HEK293T (cell line): ENCODE measurements around the gene MEX3C.

Experiments
- CTCF ChIA-PET: fragments of 350-600 bp; formaldehyde crosslinking; extraction: SDS; loops from one replicate; lab custom pipeline; 2021; ENCODE audit warnings: antibody characterized with exemption, inconsistent platforms; lab: Yijun Ruan, JAX
- POLR2A ChIA-PET: fragments of 350-600 bp; formaldehyde crosslinking; extraction: SDS; loops from one replicate; lab custom pipeline; 2020; ENCODE audit warnings: antibody characterized with exemption, inconsistent platforms; lab: Yijun Ruan, JAX
- DNase-seq: peaks from one replicate; pipeline ENCODE4 v3.0.0; 2012; ENCODE audit warnings: mixed read lengths; ENCODE audit errors: extremely low spot score
- ARNT ChIP-seq: fragments of 450-650 bp; IDR thresholded peaks from 2 replicates; pipeline ENCODE4 v1.6.1; 2017; ENCODE audit warnings: mild to moderate bottlenecking
- BHLHE40 ChIP-seq: fragments of 450-650 bp; IDR thresholded peaks from 2 replicates; pipeline ENCODE4 v1.6.1; 2016; ENCODE audit warnings: mild to moderate bottlenecking, moderate library complexity, borderline replicate concordance
- CTBP1 ChIP-seq: fragments of 450-650 bp; IDR thresholded peaks from 2 replicates; pipeline ENCODE4 v1.6.1; 2016; ENCODE audit warnings: borderline replicate concordance
- ELF4 ChIP-seq: fragments of 450-650 bp; IDR thresholded peaks from 2 replicates; pipeline ENCODE4 v1.6.1; 2017; ENCODE audit warnings: antibody characterized with exemption
- FOXA1 ChIP-seq: fragments of 450-650 bp; IDR thresholded peaks from 2 replicates; pipeline ENCODE4 v1.6.1; 2016; ENCODE audit warnings: mild to moderate bottlenecking
- FOXK2 ChIP-seq: fragments of 450-650 bp; IDR thresholded peaks from 2 replicates; pipeline ENCODE4 v1.6.1; 2016; ENCODE audit warnings: mild to moderate bottlenecking
- FOXM1 ChIP-seq: fragments of 450-650 bp; IDR thresholded peaks from 2 replicates; pipeline ENCODE4 v1.6.1; 2017; ENCODE audit warnings: mild to moderate bottlenecking, borderline replicate concordance
- HDGF ChIP-seq: fragments of 450-650 bp; IDR thresholded peaks from 2 replicates; pipeline ENCODE4 v1.6.1; 2017; ENCODE audit warnings: antibody characterized with exemption, borderline replicate concordance
- L3MBTL2 ChIP-seq: fragments of 450-650 bp; conservative IDR thresholded peaks from 2 replicates; pipeline ENCODE4 v1.6.1; 2016; ENCODE audit warnings: mild to moderate bottlenecking
- LEF1 ChIP-seq: fragments of 450-650 bp; IDR thresholded peaks from 2 replicates; pipeline ENCODE4 v1.6.1; 2017; ENCODE audit warnings: mild to moderate bottlenecking, borderline replicate concordance
- NFRKB ChIP-seq: fragments of 450-650 bp; IDR thresholded peaks from 2 replicates; pipeline ENCODE4 v1.6.1; 2016; ENCODE audit warnings: mild to moderate bottlenecking, moderate library complexity
- PKNOX1 ChIP-seq: fragments of 450-650 bp; IDR thresholded peaks from 2 replicates; pipeline ENCODE4 v1.6.1; 2016
- SP1 ChIP-seq: fragments of 450-650 bp; IDR thresholded peaks from 2 replicates; pipeline ENCODE4 v1.6.1; 2017
- SUZ12 ChIP-seq: fragments of 450-650 bp; IDR thresholded peaks from 2 replicates; pipeline ENCODE4 v1.6.1; 2016; ENCODE audit warnings: mild to moderate bottlenecking
- TARDBP ChIP-seq: fragments of 450-650 bp; IDR thresholded peaks from 2 replicates; pipeline ENCODE4 v1.6.1; 2016
- ZNF384 ChIP-seq: fragments of 450-650 bp; IDR thresholded peaks from 2 replicates; pipeline ENCODE4 v1.6.1; 2016

The MEX3C gene

DNA sequence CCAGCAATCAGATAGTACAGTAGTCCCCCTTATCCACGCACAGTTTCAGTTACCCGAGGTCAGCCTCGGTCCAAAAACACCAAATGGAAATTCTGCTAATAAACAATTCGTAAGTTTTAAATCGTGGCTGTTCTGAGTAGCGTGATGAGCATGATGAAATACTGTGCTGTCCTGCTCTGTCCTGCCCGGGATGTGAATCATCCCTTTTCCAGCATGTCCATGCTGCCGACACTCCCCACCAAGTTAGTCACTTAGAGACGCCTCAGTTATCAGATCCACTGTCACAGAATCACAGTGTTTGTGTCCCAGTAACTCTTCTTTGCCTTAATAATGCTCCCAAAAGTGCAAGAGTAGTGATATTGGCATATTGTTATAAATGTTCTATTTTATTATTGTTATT, 62.1 kb downstream of the MEX3C start:
- TF ChIP-seq ZNF384 (no peak), FOXA1 (no peak), HDGF (no peak), BHLHE40 (no peak), ELF4 (no peak), PKNOX1 (no peak), SUZ12 (no peak), TARDBP (no peak), SP1 (no peak), LEF1 (no peak), CTBP1 (no peak), L3MBTL2 (no peak), FOXK2 (no peak), FOXM1 (no peak), ARNT (no peak), NFRKB (no peak)
- ChIA-PET POLR2A (no interaction called here), CTCF (interaction anchor here (0.6 kb wide), 1 partner anchor 15 kb away, joined by 3 read pairs; no protein-coding TSS in a partner anchor)
- DNase-seq, result no peak

DNA sequence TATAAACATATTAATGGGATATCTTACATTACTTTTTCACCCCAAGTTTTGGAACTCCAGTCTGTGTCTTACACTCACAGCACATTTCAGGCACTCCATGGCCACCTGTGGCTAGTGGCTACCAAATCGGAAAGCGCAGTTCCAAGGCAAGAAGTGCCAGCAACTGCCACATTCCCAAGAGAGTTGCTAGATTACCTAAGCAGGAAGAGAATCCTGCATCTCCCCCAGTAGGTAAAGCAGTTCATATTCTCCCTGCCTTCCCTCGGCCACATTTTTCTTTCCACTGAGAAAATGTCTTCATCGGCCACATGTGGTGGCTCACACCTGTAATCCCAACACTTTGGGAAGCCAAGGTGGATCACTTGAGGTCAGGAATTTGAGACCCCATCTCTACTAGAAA, 62.8 kb downstream of the MEX3C start:
- TF ChIP-seq FOXM1 (no peak), PKNOX1 (no peak), SP1 (no peak), FOXA1 (no peak), ARNT (no peak), L3MBTL2 (no peak), BHLHE40 (no peak), HDGF (no peak)
- POLR2A ChIA-PET, result no interaction called here
- CTCF ChIA-PET, result interaction anchor here (0.6 kb wide), 1 partner anchor 16 kb away, joined by 3 read pairs; no protein-coding TSS in a partner anchor

GRCh38 chr18:51133580-51134160, 63.8 kb downstream of the MEX3C start:
- POLR2A ChIA-PET, result no interaction called here
- no peak for DNase-seq
- TF ChIP-seq L3MBTL2 (no peak), FOXA1 (no peak), LEF1 (no peak), ZNF384 (no peak), FOXM1 (no peak), CTBP1 (no peak), ARNT (no peak), TARDBP (no peak), FOXK2 (no peak), ELF4 (no peak), SUZ12 (no peak), BHLHE40 (no peak), HDGF (no peak)
- CTCF ChIA-PET, result no interaction called here

More for the DNA sequence above, 62.8 kb downstream of the MEX3C start:
- no peak for DNase-seq

- DNase-seq, result no peak
- ChIA-PET CTCF (no interaction called here), POLR2A (no interaction called here)
- TF ChIP-seq LEF1, result no peak
- no peak for TF ChIP-seq NFRKB
These were observed 65.1 kb downstream of the MEX3C start for GRCh38 chr18:51132256-51132935.

DNA sequence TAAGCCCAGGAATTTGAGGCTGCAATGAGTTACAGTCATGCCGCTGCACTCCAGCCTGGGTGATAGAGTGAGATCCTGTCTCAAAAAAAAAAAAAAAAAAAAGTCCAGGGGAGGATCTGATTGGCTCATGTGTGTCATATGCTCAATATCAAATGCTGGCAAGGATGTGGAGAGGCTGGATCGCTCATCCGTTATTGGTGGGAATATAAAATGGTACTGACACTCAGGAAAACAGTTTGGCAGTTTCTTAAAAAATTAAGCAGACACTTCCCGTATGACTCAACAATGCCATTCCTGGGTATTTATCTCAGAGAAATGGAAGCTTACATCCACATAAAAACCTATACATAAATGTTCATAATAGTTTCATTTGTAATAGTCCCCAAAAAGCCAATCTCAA, 68.9 kb downstream of the MEX3C start:
- no peak for TF ChIP-seq HDGF
- no peak for TF ChIP-seq BHLHE40
- no peak for TF ChIP-seq ARNT
- no peak for TF ChIP-seq NFRKB
- TF ChIP-seq CTBP1, result no peak
- TF ChIP-seq FOXM1, result no peak
- no peak for TF ChIP-seq FOXA1
- no peak for TF ChIP-seq L3MBTL2
- no peak for TF ChIP-seq SP1
- no peak for TF ChIP-seq ZNF384
- no peak for TF ChIP-seq ELF4
- TF ChIP-seq FOXK2, result no peak
- TF ChIP-seq LEF1, result no peak
- TF ChIP-seq SUZ12, result no peak
- no peak for TF ChIP-seq TARDBP
- TF ChIP-seq PKNOX1, result no peak
- ChIA-PET POLR2A (no interaction called here), CTCF (no interaction called here)

GRCh38 chr18:51127664-51128063, 69.8 kb downstream of the MEX3C start:
- ChIA-PET POLR2A (no interaction called here), CTCF (no interaction called here)
- DNase-seq, result no peak
- TF ChIP-seq BHLHE40 (no peak), FOXM1 (no peak), HDGF (no peak), FOXK2 (no peak), PKNOX1 (no peak), CTBP1 (no peak), LEF1 (no peak), TARDBP (no peak), ELF4 (no peak), SUZ12 (no peak), ZNF384 (no peak), ARNT (no peak), SP1 (no peak), NFRKB (no peak), FOXA1 (no peak)

More for the DNA sequence above, 68.9 kb downstream of the MEX3C start:
- no peak for DNase-seq
